RKO (cell line): ENCODE measurements around the gene IL17RE.
"Not testable (repeated sequence)": the region's sequence is repeated elsewhere in the genome, so short reads cannot be mapped to it uniquely, and the experiment has no call there.

ENCODE experiments used
- DNase-seq: peaks from one replicate; pipeline ENCODE4 v3.0.0-alpha.2; 2016; ENCODE audit warnings: low spot score

Gene IL17RE

GRCh38 chr3:9902372-9903237 is at the start of gene IL17RE:
TSS of gene IL17RE (plus strand) at chr3:9902848. CDS start at chr3:9902933, 85 bp downstream.
- no peak for DNase-seq

DNA sequence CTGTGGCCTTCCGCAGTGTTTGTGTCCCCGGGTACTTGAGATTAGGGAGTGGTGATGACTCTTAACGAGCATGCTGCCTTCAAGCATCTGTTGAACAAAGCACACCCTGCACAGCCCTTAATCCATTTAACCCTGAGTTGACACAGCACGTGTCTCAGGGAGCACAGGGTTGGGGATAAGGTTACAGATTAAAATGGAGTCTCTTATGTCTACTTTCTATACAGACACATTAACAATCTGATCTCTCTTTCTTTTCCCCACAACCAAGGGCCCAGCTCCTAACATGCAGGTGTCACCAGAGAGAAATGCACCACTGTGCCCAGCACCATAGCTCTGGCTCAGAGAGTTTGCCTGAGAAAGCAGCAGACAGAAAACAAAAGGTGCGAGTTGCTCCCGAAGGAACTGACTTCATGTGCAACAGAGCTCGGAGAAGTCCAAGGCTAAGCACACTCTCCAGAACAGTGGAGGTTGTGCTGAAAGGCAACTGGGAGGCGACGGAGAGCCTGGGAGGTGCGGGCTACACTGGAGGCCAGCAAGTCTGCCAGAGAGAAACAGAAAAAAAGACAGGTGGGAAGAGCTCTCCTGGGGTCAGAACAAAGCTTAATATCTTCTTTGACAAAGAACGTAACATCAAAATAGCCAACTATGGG is 48.2 kb upstream of the IL17RE start:
- DNase-seq, result not testable (repeated sequence)

- no peak for DNase-seq
Measured at GRCh38 chr3:9855594-9855993, 47.1 kb upstream of the IL17RE start.

- no peak for DNase-seq
Measured at GRCh38 chr3:9859530-9860025, 43.1 kb upstream of the IL17RE start.

DNA sequence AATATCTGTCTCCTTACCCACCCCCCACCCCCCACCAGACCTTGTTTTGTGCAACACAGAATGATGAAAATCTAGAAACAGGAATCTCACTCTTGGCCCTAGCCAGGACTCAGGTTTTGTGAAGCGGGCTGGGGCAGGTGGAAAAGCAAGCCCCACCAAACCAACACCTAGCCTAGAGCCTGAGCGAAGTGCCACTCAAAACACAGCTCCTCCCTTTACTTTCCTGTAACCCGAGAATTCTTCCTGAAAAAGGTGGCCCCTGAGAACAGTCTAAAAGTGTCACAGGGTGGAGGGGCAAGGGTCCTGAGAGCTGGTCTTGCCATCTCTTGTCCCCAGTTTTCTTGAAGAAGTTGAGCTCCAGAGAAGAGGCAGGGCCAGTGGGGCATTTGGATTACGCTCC is 41.4 kb upstream of the IL17RE start:
- DNase-seq, result no peak

DNA sequence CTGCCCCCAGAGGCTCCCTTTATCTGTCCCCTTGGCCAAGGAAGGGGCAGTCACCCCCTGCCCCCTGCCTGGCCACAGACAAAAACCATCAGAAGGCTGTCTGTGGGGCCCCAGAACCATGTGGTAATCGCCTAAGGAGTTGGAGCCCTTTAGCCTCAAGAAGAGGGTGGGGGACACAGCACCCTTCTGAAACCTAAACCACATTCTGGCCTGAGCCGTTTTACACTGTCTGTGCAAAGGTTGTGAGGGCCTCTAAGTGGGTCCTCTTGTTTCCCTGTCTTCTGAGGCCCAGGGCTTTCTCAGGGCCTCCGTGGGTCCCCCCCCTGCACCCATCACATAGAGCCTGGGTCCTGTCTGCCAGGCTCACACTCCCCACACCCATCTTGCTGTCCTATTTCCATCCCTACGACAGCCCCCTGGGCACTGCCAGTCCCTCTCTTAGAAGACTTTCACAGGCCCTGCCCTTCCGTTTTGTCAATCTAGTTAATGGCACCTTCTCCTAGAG is 41.0 kb upstream of the IL17RE start:
- no peak for DNase-seq

GRCh38 chr3:9862391-9863057 is 40.1 kb upstream of the IL17RE start:
- no peak for DNase-seq

- DNase-seq, result no peak
Measured at GRCh38 chr3:9863058-9863772, 39.4 kb upstream of the IL17RE start.

DNA sequence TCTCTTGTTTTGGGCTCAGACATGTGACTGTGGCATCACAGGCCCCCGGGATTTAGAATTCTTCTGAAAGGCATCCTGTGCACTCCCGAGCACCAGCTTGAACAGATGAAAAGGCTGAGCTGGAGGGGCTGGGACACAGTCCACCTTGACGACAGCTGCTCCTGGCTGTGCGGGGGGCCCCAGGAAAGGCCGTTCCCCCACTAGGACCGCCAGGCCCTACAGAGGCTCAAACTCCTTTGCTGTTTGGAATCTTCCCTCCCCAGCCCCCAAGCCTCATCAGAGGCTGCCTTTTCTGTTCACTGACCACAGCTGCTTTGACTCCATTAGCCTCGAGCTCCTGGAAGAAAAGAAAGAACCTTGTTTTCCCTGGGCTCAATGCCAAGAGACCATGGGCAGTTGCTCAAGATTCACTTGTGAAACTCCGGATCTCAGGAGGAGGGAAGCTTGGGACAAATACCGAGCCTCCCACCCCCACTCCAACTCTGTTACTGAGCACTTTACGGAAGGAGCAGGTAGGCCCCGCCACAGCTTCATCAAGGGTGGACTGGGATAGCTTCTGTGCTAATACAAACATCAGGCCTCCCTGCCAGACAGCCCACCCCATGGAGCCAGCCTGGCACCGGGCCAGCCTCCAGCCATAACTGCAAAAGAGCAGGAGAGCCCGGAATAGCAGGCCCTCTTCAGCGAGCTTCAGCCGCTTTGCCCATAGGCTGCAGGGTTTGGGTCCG is 38.3 kb upstream of the IL17RE start:
- DNase-seq, result no peak

GRCh38 chr3:9865125-9865637 is 37.5 kb upstream of the IL17RE start:
- not testable (repeated sequence) for DNase-seq

- DNase-seq, result no peak
Measured at GRCh38 chr3:9866639-9867038, 36.0 kb upstream of the IL17RE start.

DNA sequence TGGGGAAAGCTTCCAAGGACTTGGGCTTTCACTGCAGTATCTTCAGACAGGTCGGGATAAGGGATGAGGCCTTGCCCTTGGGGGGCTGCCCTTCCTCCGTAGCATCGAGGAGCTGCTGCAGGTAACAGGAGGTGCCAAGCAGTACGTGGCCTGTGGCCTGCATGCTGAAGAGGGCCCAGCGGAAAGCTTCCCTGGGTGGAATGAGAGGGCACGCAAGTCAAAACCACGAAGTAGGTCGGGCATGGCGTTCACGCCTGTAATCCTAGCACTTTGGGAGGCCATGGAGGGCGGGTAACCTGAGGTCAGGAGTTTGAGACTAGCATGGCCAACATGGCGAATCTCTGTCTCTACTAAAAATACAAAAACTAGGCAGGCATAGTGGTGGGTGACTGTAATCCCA is 35.5 kb upstream of the IL17RE start:
- DNase-seq, result no peak

DNA sequence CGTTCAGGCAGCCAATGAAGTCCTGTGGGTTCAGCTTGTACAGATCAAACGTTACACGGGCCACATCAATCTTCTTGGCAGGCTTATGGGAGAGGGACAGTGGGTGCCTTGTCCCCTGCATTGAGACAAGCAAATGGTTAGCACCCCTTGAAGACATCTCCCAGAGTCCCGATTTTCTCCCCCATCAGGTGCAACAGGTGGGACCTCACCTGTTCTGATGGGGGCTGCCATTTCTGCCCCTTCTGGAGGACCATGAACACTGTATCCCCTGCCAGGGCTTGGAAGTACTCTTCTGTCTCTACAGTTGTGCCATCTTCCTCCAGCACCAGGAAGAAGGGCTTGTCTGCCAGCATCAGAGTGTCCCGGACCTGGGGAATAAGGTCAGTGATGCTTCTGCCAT is 32.7 kb upstream of the IL17RE start:
- DNase-seq, result no peak

DNA sequence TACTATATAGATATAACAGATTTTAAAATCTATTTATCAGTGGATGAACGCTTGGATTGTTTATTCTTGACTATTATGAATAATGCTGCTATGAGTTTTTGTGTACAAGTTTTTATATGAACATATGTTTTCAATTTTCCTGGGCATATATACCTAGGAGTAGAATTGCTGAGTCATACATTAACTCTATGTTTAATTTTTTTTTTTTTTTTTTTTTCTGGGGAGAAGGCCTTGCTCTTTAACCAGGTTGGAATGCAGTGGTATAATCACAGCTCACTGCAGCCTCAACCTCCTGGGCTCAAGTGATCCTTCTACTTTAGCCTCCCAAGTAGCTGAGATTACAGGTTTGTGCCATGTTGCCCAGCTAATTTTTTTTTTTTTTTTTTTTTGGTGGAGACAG is 31.7 kb upstream of the IL17RE start:
- DNase-seq, result no peak

DNA sequence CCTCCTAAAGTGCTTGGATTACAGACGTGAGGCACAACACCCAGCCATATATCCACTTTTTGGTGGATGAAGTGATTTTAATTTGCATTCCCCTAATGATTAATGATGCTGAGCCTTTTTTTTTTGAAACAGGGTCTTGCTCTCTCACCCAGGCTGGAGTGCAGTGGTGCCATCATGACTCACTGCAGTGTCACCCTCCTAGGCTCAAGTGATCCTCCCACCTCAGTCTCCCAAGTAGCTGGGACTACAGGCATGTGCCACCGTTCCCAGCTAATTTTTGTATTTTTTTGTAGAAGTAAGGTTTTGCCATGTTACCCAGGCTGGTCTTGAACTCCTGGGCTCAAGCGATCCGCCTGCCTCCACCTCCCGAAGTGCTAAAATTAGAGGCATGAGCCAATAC is 30.6 kb upstream of the IL17RE start:
- not testable (repeated sequence) for DNase-seq

- no peak for DNase-seq
Measured at GRCh38 chr3:9875448-9875847, 27.2 kb upstream of the IL17RE start.

DNA sequence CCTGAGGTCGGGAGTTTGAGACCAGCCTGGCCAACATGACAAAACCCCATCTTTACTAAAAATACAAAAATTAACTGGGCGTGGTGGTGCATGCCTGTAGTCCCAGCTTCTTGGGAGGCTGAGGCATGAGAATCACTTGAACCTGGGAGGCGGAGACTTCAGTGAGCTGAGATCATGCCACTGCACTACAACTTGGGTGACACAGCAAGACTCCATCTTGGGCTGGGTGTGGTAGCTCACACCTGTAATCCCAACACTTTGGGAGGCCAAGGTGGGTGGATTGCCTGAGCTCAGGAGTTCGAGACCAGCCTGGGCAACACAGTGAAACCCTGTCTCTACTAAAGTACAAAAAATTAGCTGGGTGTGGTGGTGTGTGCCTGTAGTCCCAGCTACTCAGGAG is 26.4 kb upstream of the IL17RE start:
- not testable (repeated sequence) for DNase-seq

GRCh38 chr3:9876991-9877390 is 25.7 kb upstream of the IL17RE start:
- no peak for DNase-seq

DNA sequence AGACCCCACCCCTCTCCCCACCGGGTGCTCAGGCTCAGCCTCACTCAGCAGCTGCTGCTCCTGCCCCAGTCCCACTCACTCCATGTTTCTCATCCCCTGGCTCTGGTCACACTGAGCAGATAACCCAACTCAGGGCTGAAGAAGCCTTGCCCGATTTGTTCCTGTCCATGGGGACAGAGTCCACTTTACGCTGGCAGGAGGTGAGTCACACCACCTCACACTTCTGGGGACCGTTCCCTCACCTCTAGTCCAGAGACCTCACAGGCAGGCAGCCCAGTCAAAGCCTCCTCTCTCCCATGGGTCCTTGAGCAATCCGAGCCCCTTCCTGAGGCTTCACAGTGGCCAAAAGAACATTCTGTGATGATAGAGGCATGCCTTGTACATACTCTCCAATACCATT is 23.9 kb upstream of the IL17RE start:
- DNase-seq, result no peak

DNA sequence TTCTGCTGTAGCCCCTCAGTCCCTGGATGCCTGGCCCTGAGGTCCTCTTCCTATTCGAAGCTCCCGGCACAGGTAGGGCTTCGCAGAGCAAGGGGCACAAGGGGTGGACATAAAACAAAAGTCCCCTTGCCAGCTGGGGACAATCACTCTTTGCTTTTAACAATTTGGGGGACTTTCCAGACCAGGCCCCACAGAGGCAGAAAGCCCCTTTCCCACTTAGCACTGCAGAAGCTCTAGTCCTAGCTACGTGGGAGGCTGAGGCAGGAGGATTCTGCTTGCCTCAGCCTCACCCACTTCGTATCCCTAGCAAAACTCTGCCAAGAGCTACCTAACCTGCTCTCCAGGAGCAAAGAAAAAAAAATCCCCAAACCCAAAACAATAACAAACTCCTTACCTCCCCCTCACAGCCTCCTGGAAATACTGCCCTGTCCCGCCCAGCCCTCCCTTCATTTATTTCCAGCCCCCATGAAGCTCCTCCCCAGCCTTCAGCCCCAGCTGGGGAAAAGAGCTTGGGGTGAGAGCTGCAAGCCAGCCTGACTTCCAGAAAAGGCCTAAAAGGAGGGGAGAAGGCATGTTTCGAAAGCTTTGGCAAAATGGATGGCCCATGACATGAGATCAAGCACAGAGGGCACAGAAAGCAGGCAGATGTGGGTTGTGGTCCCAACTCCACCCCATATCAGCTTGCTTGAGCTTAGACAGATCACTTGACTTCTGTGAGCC is 22.7 kb upstream of the IL17RE start, which contains the start of gene CIDEC:
Gene CIDEC, minus strand, starts transcription at position 424 of the 720 bp plus-strand sequence. CDS start 1,767 bp downstream, outside the sequence.
- no peak for DNase-seq
